ENCODE results near the gene CHD3. TPM values are rescaled to one million over a fixed set of nuclear protein-coding genes. Genes with fewer than 3 reads are reported as not detected.

CHD3 gene
- 128 TPM for total RNA-seq

GRCh38 chr17:7888184-7888920, at the start of gene CHD3:
Gene CHD3 (plus strand): TSS chr17:7888789. CDS start chr17:7889001, 212 bp downstream.
- Histone ChIP-seq H3K36me3 (peaks cover 0 to 26% of the 10 kb centered on the region in 2 donors), H3K4me1 (peaks cover 43% of the 10 kb centered on the region), H3K27me3 (no peaks in the 10 kb centered on the region), H3K9me3 (no peaks in the 10 kb centered on the region), H3K4me3 (peak within 1 kb of the TSS; percentile 56 to 86), H3K27ac (peak within 1 kb of the TSS; percentile 98)
- peak in 1 of 2 donors; percentile 92 for DNase-seq (ENCODE audit: extremely low spot score in 2 of 2)
- intact Hi-C loops (cut with DNase I), result loop anchor here (5.0 kb wide), 1 partner anchor 36 kb away; no protein-coding TSS in a partner anchor
- TF ChIP-seq POLR2AphosphoS5 (IDR thresholded peaks at IDR 0.05; ENCODE audit: insufficient read depth in 1 of 2, low read depth in 1 of 2) (no peak), POLR2A (IDR thresholded peaks at IDR 0.05) (no peak), CTCF (IDR thresholded peaks at IDR 0.05) (no peak)

GRCh38 chr17:7839190-7839875, 49.3 kb upstream of the CHD3 start:
- no peak for DNase-seq (ENCODE audit: extremely low spot score in 2 of 2)
- no peak overlapping the region for H3K4me3 ChIP-seq
- no peaks in the 10 kb centered on the region for H3K9me3 ChIP-seq
- no peaks in the 10 kb centered on the region for H3K27me3 ChIP-seq
- H3K36me3 ChIP-seq, result no peaks in the 10 kb centered on the region
- intact Hi-C loops (cut with DNase I), result loop anchor here (5.0 kb wide), 1 partner anchor 212 kb away; the partner anchor contains the start of gene SAT2
- peaks cover 74% of the 10 kb centered on the region for H3K4me1 ChIP-seq
- TF ChIP-seq POLR2AphosphoS5 (IDR thresholded peaks at IDR 0.05; ENCODE audit: insufficient read depth in 1 of 2, low read depth in 1 of 2), result no peak
- no peak for TF ChIP-seq CTCF (IDR thresholded peaks at IDR 0.05)
- no peak for TF ChIP-seq POLR2A (IDR thresholded peaks at IDR 0.05)
- H3K27ac ChIP-seq, result peak overlapping the region; percentile 99

- Histone ChIP-seq H3K36me3 (no peaks in the 10 kb centered on the region), H3K4me1 (peaks cover 76% of the 10 kb centered on the region), H3K4me3 (no peak overlapping the region), H3K9me3 (no peaks in the 10 kb centered on the region), H3K27ac (peak overlapping the region; percentile 99), H3K27me3 (no peaks in the 10 kb centered on the region)
- intact Hi-C loops (cut with DNase I), result loop anchor here (5.0 kb wide), 2 partner anchors 213 to 263 kb away; partner anchors contain the start of genes CD68 and SAT2
- DNase-seq (ENCODE audit: extremely low spot score in 2 of 2), result no peak
- TF ChIP-seq POLR2AphosphoS5 (IDR thresholded peaks at IDR 0.05; ENCODE audit: insufficient read depth in 1 of 2, low read depth in 1 of 2) (no peak), POLR2A (IDR thresholded peaks at IDR 0.05) (no peak), CTCF (IDR thresholded peaks at IDR 0.05) (no peak)
Measured at GRCh38 chr17:7839876-7840261, 48.7 kb upstream of the CHD3 start.

- Histone ChIP-seq H3K27me3 (no peaks in the 10 kb centered on the region), H3K4me1 (peaks cover 81% of the 10 kb centered on the region), H3K27ac (peak overlapping the region; percentile 99), H3K36me3 (no peaks in the 10 kb centered on the region), H3K4me3 (no peak overlapping the region), H3K9me3 (no peaks in the 10 kb centered on the region)
- DNase-seq (ENCODE audit: extremely low spot score in 2 of 2), result no peak
- intact Hi-C loops (cut with DNase I), result loop anchor here (5.0 kb wide), 1 partner anchor 263 kb away; the partner anchor contains the start of gene CD68
- TF ChIP-seq CTCF (IDR thresholded peaks at IDR 0.05) (no peak), POLR2A (IDR thresholded peaks at IDR 0.05) (no peak), POLR2AphosphoS5 (IDR thresholded peaks at IDR 0.05; ENCODE audit: insufficient read depth in 1 of 2, low read depth in 1 of 2) (no peak)
Measured at GRCh38 chr17:7840441-7840840, 48.1 kb upstream of the CHD3 start.

Measured in vagina (tissue), 2 donors.